SKM-1 (cell line): ENCODE data around the gene C1orf52.
"Not testable (repeated sequence)": the region's sequence is repeated elsewhere in the genome, so short reads cannot be mapped to it uniquely, and the experiment has no call there.

Source experiments
- DNase-seq: peaks from one replicate; lab custom pipeline; 2025; ENCODE audit not compliant: unreplicated experiment; lab: John Stamatoyannopoulos, UW

The C1orf52 gene

GRCh38 chr1:85278853-85279314, 19.4 kb upstream of the C1orf52 start:
- no peak for DNase-seq

GRCh38 chr1:85277802-85278201, 18.3 kb upstream of the C1orf52 start:
- no peak for DNase-seq

- DNase-seq = no peak
Measured at GRCh38 chr1:85276978-85277639, 17.6 kb upstream of the C1orf52 start.

GRCh38 chr1:85276215-85276977, 16.9 kb upstream of the C1orf52 start, which contains the start of gene BCL10:
TSS of gene BCL10 (minus strand) at chr1:85276632. CDS start at chr1:85276352, 280 bp downstream.
- peak; percentile 93 for DNase-seq

- no peak for DNase-seq
Measured at GRCh38 chr1:85275701-85276214, 16.3 kb upstream of the C1orf52 start.

GRCh38 chr1:85274969-85275453, 15.5 kb upstream of the C1orf52 start:
- no peak for DNase-seq

- DNase-seq = no peak
Measured at GRCh38 chr1:85273397-85273796, 13.9 kb upstream of the C1orf52 start.

- no peak for DNase-seq
Measured at GRCh38 chr1:85268801-85269585, 9.5 kb upstream of the C1orf52 start.

- no peak for DNase-seq
Measured at GRCh38 chr1:85267313-85267712, 7.9 kb upstream of the C1orf52 start.

GRCh38 chr1:85264150-85264549, 4.7 kb upstream of the C1orf52 start:
- DNase-seq = no peak

GRCh38 chr1:85262985-85263384, 3.5 kb upstream of the C1orf52 start:
- DNase-seq = no peak

- DNase-seq = no peak
Measured at GRCh38 chr1:85259912-85260274, 431 bp upstream of the C1orf52 start.

- DNase-seq = no peak
Measured at GRCh38 chr1:85258536-85259117, 835 bp downstream of the C1orf52 start.

GRCh38 chr1:85249042-85249441, 10.4 kb downstream of the C1orf52 start:
- not testable (repeated sequence) for DNase-seq

GRCh38 chr1:85245891-85246290, 13.6 kb downstream of the C1orf52 start:
- no peak for DNase-seq

- DNase-seq = no peak
Measured at GRCh38 chr1:85245456-85245855, 14.0 kb downstream of the C1orf52 start.

GRCh38 chr1:85244271-85245061, 15.0 kb downstream of the C1orf52 start:
- DNase-seq = no peak

- DNase-seq = no peak
Measured at GRCh38 chr1:85243372-85243771, 16.1 kb downstream of the C1orf52 start.

- DNase-seq = no peak
Measured at GRCh38 chr1:85240643-85241042, 18.8 kb downstream of the C1orf52 start.

- DNase-seq = no peak
Measured at GRCh38 chr1:85240174-85240601, 19.3 kb downstream of the C1orf52 start.
